Liver (tissue), 9 donors: ENCODE results near the gene HIPK2. TPM values are rescaled to one million over a fixed set of nuclear protein-coding genes. Genes with fewer than 3 reads are reported as not detected.

Experiments
- DNase-seq: peaks from one replicate; pipeline ENCODE4 v3.0.0-alpha.2; 2017; ENCODE audit warnings: low spot score
- H3K27ac ChIP-seq, 2 donors: one replicate each; pipeline ENCODE4 v1.7.0; 2013; ENCODE audit warnings: inconsistent platforms in 2 of 2, low read length in 2 of 2, control low read depth in 1 of 2, low read depth in 1 of 2, mild to moderate bottlenecking in 1 of 2
- H3K27me3 ChIP-seq, 4 donors: one replicate each; pipeline versions ENCODE4 v1.6.1 to v1.7.0; 2013; ENCODE audit warnings: low read length in 3 of 4, inconsistent platforms in 1 of 4, mild to moderate bottlenecking in 1 of 4, moderate library complexity in 1 of 4; ENCODE audit not compliant: control insufficient read depth in 4 of 4, insufficient read depth in 4 of 4
- H3K36me3 ChIP-seq, 4 donors: one replicate each; pipeline versions ENCODE4 v1.6.1 to v1.7.0; 2013; ENCODE audit warnings: low read length in 3 of 4, mild to moderate bottlenecking in 3 of 4, low read depth in 1 of 4, moderate library complexity in 1 of 4; ENCODE audit not compliant: control insufficient read depth in 4 of 4, insufficient read depth in 3 of 4
- H3K4me1 ChIP-seq, 4 donors: one replicate each; pipeline versions ENCODE4 v1.6.1 to v1.7.0; 2013; ENCODE audit warnings: low read length in 3 of 4, mild to moderate bottlenecking in 3 of 4, moderate library complexity in 1 of 4; ENCODE audit not compliant: control insufficient read depth in 4 of 4, insufficient read depth in 4 of 4
- H3K4me3 ChIP-seq, 3 donors: one replicate each; pipeline versions ENCODE4 v1.6.1 to v1.7.0; 2013; ENCODE audit warnings: low read length in 3 of 3, control low read depth in 1 of 3, low read depth in 1 of 3, mild to moderate bottlenecking in 1 of 3
- H3K9ac ChIP-seq, 2 donors: one replicate each; pipeline ENCODE4 v1.7.0; 2013; ENCODE audit warnings: low read length in 2 of 2, mild to moderate bottlenecking in 2 of 2, moderate library complexity in 2 of 2, control low read depth in 1 of 2, low read depth in 1 of 2
- H3K9me3 ChIP-seq, 4 donors: one replicate each; pipeline versions ENCODE4 v1.6.1 to v1.7.0; 2013; ENCODE audit warnings: low read length in 3 of 4; ENCODE audit not compliant: control insufficient read depth in 4 of 4
- EGR1 ChIP-seq, 2 donors: IDR thresholded peaks; 2 replicates each; pipeline ENCODE4 v1.6.1; 2016 to 2018; ENCODE audit warnings: antibody characterized with exemption in 2 of 2, low read depth in 2 of 2
- FOXA1 ChIP-seq: IDR thresholded peaks from 2 replicates; pipeline ENCODE4 v1.6.1; 2016; ENCODE audit warnings: antibody characterized with exemption
- FOXA2 ChIP-seq: IDR thresholded peaks from 2 replicates; pipeline ENCODE4 v1.6.1; 2016; ENCODE audit warnings: antibody characterized with exemption
- GABPA ChIP-seq, 2 donors: IDR thresholded peaks in 1 of 2; conservative IDR thresholded peaks in 1 of 2; 2 replicates each; pipeline ENCODE4 v1.6.1; 2016; ENCODE audit warnings: antibody characterized with exemption in 2 of 2, mild to moderate bottlenecking in 1 of 2, moderate library complexity in 1 of 2
- HNF4A ChIP-seq, 2 donors: conservative IDR thresholded peaks; 2 replicates each; pipeline ENCODE4 v1.6.1; 2016; ENCODE audit warnings: antibody characterized with exemption in 2 of 2, mild to moderate bottlenecking in 2 of 2
- HNF4G ChIP-seq: IDR thresholded peaks from 2 replicates; pipeline ENCODE4 v1.6.1; 2016; ENCODE audit warnings: antibody characterized with exemption
- JUND ChIP-seq, 2 donors: IDR thresholded peaks; 2 replicates each; pipeline ENCODE4 v1.6.1; 2016; ENCODE audit warnings: antibody characterized with exemption in 2 of 2
- NR2F2 ChIP-seq: IDR thresholded peaks from 2 replicates; pipeline ENCODE4 v1.6.1; 2016; ENCODE audit warnings: antibody characterized with exemption
- RAD21 ChIP-seq, 2 donors: IDR thresholded peaks; 2 replicates each; pipeline ENCODE4 v1.6.1; 2016; ENCODE audit warnings: antibody characterized with exemption in 2 of 2, mild to moderate bottlenecking in 2 of 2
- RXRA ChIP-seq, 2 donors: IDR thresholded peaks; 2 replicates each; pipeline ENCODE4 v1.6.1; 2017 to 2018; ENCODE audit warnings: antibody characterized with exemption in 2 of 2, mild to moderate bottlenecking in 1 of 2
- SP1 ChIP-seq: IDR thresholded peaks from 2 replicates; pipeline ENCODE4 v1.6.1; 2018; ENCODE audit warnings: antibody characterized with exemption, mild to moderate bottlenecking
- TAF1 ChIP-seq: conservative IDR thresholded peaks from 2 replicates; pipeline ENCODE4 v1.6.1; 2016; ENCODE audit warnings: antibody characterized with exemption, mild to moderate bottlenecking
- YY1 ChIP-seq: IDR thresholded peaks from 2 replicates; pipeline ENCODE4 v1.6.1; 2016; ENCODE audit warnings: antibody characterized with exemption, mild to moderate bottlenecking
- WGBS: extraction: QIAGEN DNeasy Blood & Tissue Kit; methylation state at CpG from one replicate; pipeline ENCODE4 v1.1.7; 2013; 5-methylcytosine and 5-hydroxymethylcytosine counted together
- polyA plus RNA-seq, 2 donors: library from polyadenylated mRNA; stranded (reverse) in 1 of 2; unstranded in 1 of 2; fragments of 200-250 nt in 1 of 2; fragments of >200 nt in 1 of 2; fragmentation: Nextera tagmentation in 1 of 2; extraction: Ambion mirVana in 1 of 2; gene quantifications; one replicate each; pipeline versions ENCODE4 v1.2.1 to v1.2.3, GENCODE V29; 2013 to 2015
- total RNA-seq, 2 donors: library from RNA; depleted of rRNA; stranded (reverse); fragments of >200 nt; gene quantifications; one replicate each; pipeline ENCODE4 v1.2.3, GENCODE V29; 2014
- TF ChIP-seq, protein P1 (sequence below): IDR thresholded peaks from 2 replicates; pipeline ENCODE4 v1.6.1; 2016; ENCODE audit warnings: antibody characterized with exemption
- TF ChIP-seq, protein P2 (sequence below): fragments of 150-350 bp; IDR thresholded peaks from 2 replicates; pipeline ENCODE4 v1.5.1; 2017; ENCODE audit warnings: improper control_type of control experiment, low read depth, low read length; ENCODE audit not compliant: missing input control
- TF ChIP-seq, protein P3 (sequence below): IDR thresholded peaks from 2 replicates; pipeline ENCODE4 v1.6.1; 2016; ENCODE audit warnings: antibody characterized with exemption
- TF ChIP-seq, protein P4 (sequence below): IDR thresholded peaks from 2 replicates; pipeline ENCODE4 v1.6.1; 2016; ENCODE audit warnings: antibody characterized with exemption, mild to moderate bottlenecking
- TF ChIP-seq, protein P5 (sequence below): IDR thresholded peaks from 2 replicates; pipeline ENCODE4 v1.6.1; 2016; ENCODE audit warnings: antibody characterized with exemption
- donor health status: healthy.
- donor health status: healthy.
- donor health status: healthy.
- donor health status: healthy.
- donor health status: healthy.

Gene HIPK2
- total and polyA plus RNA-seq, 4 donors = 13.1 to 48.8 (median 16.6) TPM

DNA sequence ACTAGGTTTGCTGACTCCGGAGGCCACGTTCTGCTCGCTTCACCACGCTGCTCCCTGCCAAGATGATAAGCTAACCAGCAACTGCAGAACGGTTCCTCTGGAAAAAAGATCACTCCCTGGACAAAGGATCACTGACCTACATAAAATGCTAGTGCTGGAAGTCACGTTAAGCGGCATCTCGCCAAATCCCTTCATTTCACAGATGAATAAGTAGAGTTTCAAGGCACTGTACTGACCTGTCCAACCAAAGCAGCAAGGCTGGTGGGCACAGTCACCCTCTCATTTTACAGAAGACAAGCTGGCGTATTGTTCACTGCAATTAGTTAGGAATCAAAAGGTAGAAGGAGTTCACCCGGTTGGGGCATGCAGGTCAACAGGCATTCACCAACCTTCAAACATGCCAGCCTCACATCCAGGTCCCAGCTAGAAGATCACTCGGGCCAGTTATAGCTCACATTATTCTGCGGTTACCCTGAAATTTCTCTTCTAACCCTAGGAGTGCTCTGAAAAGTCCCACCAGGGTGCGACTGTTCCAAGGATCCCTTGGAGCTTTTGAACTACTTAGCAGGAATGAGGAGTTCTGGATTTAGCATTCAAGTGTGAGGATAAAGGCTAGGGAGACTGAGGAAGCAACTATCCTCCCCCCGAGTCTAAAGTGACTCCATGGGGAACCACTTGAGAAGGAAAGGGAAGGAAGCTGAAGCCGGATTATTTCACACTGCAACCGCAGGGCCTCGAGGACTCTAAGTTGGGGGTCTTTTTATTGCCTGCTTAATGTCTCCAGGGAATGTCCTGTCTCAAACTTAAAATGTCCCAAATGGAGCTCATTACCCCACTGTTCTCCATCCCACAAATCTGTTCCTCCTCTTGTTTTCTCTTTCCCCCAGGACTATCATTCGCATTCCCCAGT, 32.8 kb downstream of the HIPK2 start:
- H3K4me1 ChIP-seq = peaks cover 21 to 89% (median 70%) of the 10 kb centered on the region in 4 donors
- 48% methylated on average over 18 of the region's 18 CpGs for WGBS
- no peak for DNase-seq
- H3K27ac ChIP-seq = peak overlapping the region; percentile 74 to 96
- TF ChIP-seq SP1 (peak; percentile 75), FOXA2 (peak; percentile 14), TAF1 (no peak), GABPA (IDR thresholded peaks at IDR 0.05 in 1 of 2, conservative IDR thresholded peaks at IDR 0.05 in 1 of 2) (no peak), RXRA (IDR thresholded peaks at IDR 0.05) (peak; percentile 89 to 97), FOXA1 (no peak), RAD21 (IDR thresholded peaks at IDR 0.05) (peak; percentile 49 to 52), HNF4A (conservative IDR thresholded peaks at IDR 0.05) (peak; percentile 43 to 81), NR2F2 (peak; percentile 83), EGR1 (IDR thresholded peaks at IDR 0.05; ENCODE audit: low read depth in 2 of 2) (peak in 1 of 2 donors; percentile 49), JUND (IDR thresholded peaks at IDR 0.05) (peak in 1 of 2 donors; percentile 78), YY1 (peak; percentile 56), HNF4G (no peak)
- TF ChIP-seq, protein P1, sequence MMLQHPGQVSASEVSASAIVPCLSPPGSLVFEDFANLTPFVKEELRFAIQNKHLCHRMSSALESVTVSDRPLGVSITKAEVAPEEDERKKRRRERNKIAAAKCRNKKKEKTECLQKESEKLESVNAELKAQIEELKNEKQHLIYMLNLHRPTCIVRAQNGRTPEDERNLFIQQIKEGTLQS = no peak
- TF ChIP-seq, protein P2, sequence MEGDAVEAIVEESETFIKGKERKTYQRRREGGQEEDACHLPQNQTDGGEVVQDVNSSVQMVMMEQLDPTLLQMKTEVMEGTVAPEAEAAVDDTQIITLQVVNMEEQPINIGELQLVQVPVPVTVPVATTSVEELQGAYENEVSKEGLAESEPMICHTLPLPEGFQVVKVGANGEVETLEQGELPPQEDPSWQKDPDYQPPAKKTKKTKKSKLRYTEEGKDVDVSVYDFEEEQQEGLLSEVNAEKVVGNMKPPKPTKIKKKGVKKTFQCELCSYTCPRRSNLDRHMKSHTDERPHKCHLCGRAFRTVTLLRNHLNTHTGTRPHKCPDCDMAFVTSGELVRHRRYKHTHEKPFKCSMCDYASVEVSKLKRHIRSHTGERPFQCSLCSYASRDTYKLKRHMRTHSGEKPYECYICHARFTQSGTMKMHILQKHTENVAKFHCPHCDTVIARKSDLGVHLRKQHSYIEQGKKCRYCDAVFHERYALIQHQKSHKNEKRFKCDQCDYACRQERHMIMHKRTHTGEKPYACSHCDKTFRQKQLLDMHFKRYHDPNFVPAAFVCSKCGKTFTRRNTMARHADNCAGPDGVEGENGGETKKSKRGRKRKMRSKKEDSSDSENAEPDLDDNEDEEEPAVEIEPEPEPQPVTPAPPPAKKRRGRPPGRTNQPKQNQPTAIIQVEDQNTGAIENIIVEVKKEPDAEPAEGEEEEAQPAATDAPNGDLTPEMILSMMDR = no peak
- TF ChIP-seq, protein P3, sequence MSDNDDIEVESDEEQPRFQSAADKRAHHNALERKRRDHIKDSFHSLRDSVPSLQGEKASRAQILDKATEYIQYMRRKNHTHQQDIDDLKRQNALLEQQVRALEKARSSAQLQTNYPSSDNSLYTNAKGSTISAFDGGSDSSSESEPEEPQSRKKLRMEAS = peak; percentile 92
- TF ChIP-seq, protein P4, sequence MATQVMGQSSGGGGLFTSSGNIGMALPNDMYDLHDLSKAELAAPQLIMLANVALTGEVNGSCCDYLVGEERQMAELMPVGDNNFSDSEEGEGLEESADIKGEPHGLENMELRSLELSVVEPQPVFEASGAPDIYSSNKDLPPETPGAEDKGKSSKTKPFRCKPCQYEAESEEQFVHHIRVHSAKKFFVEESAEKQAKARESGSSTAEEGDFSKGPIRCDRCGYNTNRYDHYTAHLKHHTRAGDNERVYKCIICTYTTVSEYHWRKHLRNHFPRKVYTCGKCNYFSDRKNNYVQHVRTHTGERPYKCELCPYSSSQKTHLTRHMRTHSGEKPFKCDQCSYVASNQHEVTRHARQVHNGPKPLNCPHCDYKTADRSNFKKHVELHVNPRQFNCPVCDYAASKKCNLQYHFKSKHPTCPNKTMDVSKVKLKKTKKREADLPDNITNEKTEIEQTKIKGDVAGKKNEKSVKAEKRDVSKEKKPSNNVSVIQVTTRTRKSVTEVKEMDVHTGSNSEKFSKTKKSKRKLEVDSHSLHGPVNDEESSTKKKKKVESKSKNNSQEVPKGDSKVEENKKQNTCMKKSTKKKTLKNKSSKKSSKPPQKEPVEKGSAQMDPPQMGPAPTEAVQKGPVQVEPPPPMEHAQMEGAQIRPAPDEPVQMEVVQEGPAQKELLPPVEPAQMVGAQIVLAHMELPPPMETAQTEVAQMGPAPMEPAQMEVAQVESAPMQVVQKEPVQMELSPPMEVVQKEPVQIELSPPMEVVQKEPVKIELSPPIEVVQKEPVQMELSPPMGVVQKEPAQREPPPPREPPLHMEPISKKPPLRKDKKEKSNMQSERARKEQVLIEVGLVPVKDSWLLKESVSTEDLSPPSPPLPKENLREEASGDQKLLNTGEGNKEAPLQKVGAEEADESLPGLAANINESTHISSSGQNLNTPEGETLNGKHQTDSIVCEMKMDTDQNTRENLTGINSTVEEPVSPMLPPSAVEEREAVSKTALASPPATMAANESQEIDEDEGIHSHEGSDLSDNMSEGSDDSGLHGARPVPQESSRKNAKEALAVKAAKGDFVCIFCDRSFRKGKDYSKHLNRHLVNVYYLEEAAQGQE = peak; percentile 37
- TF ChIP-seq, protein P5, sequence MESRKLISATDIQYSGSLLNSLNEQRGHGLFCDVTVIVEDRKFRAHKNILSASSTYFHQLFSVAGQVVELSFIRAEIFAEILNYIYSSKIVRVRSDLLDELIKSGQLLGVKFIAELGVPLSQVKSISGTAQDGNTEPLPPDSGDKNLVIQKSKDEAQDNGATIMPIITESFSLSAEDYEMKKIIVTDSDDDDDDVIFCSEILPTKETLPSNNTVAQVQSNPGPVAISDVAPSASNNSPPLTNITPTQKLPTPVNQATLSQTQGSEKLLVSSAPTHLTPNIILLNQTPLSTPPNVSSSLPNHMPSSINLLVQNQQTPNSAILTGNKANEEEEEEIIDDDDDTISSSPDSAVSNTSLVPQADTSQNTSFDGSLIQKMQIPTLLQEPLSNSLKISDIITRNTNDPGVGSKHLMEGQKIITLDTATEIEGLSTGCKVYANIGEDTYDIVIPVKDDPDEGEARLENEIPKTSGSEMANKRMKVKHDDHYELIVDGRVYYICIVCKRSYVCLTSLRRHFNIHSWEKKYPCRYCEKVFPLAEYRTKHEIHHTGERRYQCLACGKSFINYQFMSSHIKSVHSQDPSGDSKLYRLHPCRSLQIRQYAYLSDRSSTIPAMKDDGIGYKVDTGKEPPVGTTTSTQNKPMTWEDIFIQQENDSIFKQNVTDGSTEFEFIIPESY = no peak
- H3K9ac ChIP-seq = peak overlapping the region; percentile 24 to 39
- H3K27me3 ChIP-seq = no peaks in the 10 kb centered on the region
- no peak overlapping the region for H3K4me3 ChIP-seq
- H3K36me3 ChIP-seq = no peaks in the 10 kb centered on the region
- H3K9me3 ChIP-seq = no peaks in the 10 kb centered on the region
